ENCODE results near the gene ITGB5.

The ITGB5 gene

DNA sequence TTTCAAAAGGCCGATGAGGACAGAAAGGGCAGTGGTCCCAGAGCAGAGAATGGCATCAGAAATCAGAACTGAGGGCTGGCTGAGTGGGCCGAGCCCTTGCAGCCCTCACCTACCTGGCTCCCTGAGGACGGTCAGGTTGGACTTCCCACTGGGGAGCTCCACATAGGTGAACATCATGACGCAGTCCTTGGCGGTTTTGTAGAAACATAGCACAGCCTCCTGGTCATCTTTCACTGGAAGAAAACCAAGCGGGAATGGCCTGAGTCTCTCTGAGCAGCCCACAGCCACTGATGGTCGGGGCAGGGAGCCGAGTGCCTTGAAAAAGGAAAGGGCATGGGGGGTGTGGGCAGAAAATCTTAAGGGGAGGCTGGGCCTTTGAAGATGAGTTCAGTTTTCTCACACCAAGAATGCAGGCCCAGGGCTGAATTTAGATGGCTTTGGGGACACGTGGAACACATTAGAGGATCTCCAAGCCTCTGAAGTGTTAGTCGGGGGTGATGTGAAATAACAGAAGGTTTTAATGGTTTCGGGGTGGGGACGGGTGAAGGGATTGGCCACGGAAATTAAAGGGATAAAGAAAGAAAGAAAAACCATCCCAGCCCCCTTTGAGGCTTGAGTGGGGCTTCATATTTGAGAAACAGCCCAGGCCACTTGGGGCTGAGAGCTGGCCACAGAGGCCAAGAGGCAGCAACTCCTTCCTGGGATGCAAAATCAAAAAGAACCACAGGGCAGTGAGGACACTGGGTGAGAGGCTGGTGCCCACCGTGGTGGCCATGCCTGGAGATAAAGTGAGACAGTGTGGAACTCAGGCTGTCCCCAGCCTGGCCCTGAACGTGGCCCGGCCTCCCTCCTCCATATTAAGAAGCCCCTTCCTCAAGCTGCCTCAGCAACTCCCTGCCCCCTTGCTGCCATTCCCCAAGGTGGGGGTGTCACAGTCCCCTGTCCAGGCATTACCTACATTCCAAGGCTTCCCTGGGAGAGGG, 120.8 kb downstream of the ITGB5 start:
- TF ChIP-seq, protein P1, sequence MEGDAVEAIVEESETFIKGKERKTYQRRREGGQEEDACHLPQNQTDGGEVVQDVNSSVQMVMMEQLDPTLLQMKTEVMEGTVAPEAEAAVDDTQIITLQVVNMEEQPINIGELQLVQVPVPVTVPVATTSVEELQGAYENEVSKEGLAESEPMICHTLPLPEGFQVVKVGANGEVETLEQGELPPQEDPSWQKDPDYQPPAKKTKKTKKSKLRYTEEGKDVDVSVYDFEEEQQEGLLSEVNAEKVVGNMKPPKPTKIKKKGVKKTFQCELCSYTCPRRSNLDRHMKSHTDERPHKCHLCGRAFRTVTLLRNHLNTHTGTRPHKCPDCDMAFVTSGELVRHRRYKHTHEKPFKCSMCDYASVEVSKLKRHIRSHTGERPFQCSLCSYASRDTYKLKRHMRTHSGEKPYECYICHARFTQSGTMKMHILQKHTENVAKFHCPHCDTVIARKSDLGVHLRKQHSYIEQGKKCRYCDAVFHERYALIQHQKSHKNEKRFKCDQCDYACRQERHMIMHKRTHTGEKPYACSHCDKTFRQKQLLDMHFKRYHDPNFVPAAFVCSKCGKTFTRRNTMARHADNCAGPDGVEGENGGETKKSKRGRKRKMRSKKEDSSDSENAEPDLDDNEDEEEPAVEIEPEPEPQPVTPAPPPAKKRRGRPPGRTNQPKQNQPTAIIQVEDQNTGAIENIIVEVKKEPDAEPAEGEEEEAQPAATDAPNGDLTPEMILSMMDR (IDR thresholded peaks at IDR 0.05), result no peak

GRCh38 chr3:124765197-124765840, 121.8 kb downstream of the ITGB5 start:
- H3K27ac ChIP-seq, result peak overlapping the region in 1 of 2 donors; percentile 11
- TF ChIP-seq, protein P1 (IDR thresholded peaks at IDR 0.05), result no peak
- H3K4me3 ChIP-seq, result no peak overlapping the region
- no peak for DNase-seq (ENCODE audit: low spot score)

More for the DNA sequence above, 120.8 kb downstream of the ITGB5 start:
- Histone ChIP-seq H3K27ac (no peak overlapping the region), H3K4me3 (no peak overlapping the region)
- no peak for DNase-seq (ENCODE audit: low spot score)

- Histone ChIP-seq H3K27ac (peak overlapping the region in 1 of 2 donors; percentile 11), H3K4me3 (no peak overlapping the region)
- no peak for DNase-seq (ENCODE audit: low spot score)
- TF ChIP-seq, protein P1 (IDR thresholded peaks at IDR 0.05), result no peak
Observed at GRCh38 chr3:124764746-124765145, 122.4 kb downstream of the ITGB5 start.

DNA sequence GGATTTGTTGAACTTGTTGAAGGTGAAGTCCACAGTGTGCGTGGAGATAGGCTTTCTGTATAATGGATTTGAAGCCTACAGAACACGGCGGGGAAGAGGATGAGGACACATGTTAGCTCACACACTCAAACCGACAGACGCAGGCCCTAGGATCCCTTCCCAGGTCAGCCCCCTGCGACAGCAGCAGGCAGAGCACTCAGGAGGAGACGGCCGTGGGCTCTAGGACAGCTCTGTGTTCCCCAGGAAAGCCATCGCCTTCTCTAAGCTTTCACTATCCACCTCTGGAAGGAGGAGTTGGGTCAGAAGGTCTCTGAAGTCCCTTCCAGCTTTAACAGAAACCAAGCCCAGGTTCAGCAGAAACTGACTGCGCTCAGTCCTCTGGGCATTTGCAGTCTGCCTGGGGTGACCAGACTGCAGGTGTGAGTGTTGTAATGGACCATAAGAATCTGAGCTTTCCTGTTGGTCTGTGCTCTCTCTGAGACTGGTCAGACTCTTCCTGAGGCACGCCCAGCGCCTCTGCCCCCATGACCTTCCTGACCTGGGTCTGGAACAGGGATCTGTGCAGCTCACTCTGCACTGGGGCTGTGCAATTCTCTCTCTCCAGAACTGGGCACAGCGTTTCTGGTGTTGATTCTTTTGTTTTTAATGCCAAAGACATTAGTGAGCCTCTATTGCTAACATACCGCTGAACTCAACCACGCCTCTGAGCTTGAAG, 123.4 kb downstream of the ITGB5 start:
- no peak for DNase-seq (ENCODE audit: low spot score)
- TF ChIP-seq, protein P1 (IDR thresholded peaks at IDR 0.05), result no peak
- H3K27ac ChIP-seq, result no peak overlapping the region

DNA sequence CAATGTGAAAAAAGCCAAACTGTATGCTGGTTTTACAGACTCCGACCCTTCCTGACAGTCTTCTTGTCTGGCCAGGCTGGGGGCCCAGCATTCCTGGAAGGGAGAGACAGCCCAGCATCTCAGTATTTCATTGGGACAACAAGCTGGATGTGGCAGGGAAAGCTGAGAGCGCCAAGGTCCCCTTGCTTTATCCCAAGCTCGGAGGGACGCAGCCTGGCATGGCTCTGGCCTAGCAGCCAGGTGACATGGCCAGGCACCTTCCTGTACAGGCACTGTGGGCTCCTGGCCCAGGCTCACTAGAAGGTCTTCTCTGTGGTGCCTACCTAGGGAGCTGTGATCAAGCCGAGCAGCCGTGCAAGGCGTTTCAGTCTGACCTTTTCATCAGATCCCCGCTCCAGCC, 124.0 kb downstream of the ITGB5 start:
- TF ChIP-seq, protein P1 (IDR thresholded peaks at IDR 0.05), result no peak
- DNase-seq (ENCODE audit: low spot score), result peak; percentile 71
- Histone ChIP-seq H3K27ac (peak overlapping the region; percentile 62 to 77), H3K4me3 (no peak overlapping the region)

More for the DNA sequence above, 123.4 kb downstream of the ITGB5 start:
- no peak overlapping the region for H3K4me3 ChIP-seq

GRCh38 chr3:124762661-124763011, 124.5 kb downstream of the ITGB5 start:
- TF ChIP-seq, protein P1 (IDR thresholded peaks at IDR 0.05), result no peak
- peak overlapping the region; percentile 62 to 77 for H3K27ac ChIP-seq
- DNase-seq (ENCODE audit: low spot score), result no peak
- H3K4me3 ChIP-seq, result no peak overlapping the region

Measured in coronary artery (tissue), 2 donors.